NCI-H2227 treated with DMSO at 0.1 percent for 48 hours (cell line): ENCODE data around the gene MRPL55.

Experiments used
- DNase-seq: peaks from one replicate; lab custom pipeline; 2025; lab: John Stamatoyannopoulos, UW

MRPL55 gene

GRCh38 chr1:228109073-228109961 is at the start of gene MRPL55:
Gene MRPL55 (minus strand): TSS chr1:228109299. CDS start chr1:228108260, 1,039 bp downstream.
- peak; percentile 93 for DNase-seq

DNA sequence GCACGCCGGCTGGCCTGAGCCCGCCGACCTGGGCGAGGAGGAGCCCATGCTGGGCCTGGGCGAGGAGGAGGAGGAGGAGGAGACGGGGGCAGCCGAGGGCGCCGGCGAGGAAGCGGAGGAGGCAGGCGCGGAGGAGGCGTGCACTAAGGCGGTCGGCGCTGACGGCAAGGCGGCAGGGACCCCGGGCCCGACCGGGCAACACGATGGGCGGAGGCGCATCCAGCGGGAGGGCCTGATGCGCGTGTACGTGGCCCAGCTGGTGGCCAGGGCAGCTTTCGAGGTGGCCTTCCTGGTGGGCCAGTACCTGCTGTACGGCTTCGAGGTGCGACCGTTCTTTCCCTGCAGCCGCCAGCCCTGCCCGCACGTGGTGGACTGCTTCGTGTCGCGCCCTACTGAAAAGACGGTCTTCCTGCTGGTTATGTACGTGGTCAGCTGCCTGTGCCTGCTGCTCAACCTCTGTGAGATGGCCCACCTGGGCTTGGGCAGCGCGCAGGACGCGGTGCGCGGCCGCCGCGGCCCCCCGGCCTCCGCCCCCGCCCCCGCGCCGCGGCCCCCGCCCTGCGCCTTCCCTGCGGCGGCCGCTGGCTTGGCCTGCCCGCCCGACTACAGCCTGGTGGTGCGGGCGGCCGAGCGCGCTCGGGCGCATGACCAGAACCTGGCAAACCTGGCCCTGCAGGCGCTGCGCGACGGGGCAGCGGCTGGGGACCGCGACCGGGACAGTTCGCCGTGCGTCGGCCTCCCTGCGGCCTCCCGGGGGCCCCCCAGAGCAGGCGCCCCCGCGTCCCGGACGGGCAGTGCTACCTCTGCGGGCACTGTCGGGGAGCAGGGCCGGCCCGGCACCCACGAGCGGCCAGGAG is 49.3 kb upstream of the MRPL55 start:
- DNase-seq, result no peak

DNA sequence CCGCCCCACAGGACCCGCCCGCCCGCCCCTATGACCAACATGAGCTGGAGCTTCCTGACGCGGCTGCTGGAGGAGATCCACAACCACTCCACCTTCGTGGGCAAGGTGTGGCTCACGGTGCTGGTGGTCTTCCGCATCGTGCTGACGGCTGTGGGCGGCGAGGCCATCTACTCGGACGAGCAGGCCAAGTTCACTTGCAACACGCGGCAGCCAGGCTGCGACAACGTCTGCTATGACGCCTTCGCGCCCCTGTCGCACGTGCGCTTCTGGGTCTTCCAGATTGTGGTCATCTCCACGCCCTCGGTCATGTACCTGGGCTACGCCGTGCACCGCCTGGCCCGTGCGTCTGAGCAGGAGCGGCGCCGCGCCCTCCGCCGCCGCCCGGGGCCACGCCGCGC is 48.6 kb upstream of the MRPL55 start:
- no peak for DNase-seq

GRCh38 chr1:228156941-228157728 is 48.0 kb upstream of the MRPL55 start:
- DNase-seq, result no peak

DNA sequence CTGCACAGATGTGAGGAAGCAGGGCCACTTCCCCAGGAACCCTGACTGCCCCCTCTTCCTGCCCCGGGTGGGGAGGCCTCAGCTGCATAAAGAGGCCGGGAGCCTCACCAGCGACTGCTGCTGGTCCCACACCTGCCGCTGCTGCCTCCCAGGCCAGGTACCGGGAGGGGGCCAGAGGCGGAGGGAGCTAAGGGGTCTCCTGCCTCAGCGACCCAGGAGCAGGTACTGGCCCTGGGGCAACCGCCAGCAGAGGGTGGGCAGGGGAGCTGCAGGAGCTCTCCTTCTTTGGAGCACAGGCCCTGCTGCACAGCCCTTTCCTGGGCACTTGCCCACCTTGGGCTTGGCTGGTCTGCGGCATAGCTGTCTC is 47.4 kb upstream of the MRPL55 start:
- no peak for DNase-seq

GRCh38 chr1:228155596-228156514 is 46.8 kb upstream of the MRPL55 start:
- DNase-seq, result no peak

DNA sequence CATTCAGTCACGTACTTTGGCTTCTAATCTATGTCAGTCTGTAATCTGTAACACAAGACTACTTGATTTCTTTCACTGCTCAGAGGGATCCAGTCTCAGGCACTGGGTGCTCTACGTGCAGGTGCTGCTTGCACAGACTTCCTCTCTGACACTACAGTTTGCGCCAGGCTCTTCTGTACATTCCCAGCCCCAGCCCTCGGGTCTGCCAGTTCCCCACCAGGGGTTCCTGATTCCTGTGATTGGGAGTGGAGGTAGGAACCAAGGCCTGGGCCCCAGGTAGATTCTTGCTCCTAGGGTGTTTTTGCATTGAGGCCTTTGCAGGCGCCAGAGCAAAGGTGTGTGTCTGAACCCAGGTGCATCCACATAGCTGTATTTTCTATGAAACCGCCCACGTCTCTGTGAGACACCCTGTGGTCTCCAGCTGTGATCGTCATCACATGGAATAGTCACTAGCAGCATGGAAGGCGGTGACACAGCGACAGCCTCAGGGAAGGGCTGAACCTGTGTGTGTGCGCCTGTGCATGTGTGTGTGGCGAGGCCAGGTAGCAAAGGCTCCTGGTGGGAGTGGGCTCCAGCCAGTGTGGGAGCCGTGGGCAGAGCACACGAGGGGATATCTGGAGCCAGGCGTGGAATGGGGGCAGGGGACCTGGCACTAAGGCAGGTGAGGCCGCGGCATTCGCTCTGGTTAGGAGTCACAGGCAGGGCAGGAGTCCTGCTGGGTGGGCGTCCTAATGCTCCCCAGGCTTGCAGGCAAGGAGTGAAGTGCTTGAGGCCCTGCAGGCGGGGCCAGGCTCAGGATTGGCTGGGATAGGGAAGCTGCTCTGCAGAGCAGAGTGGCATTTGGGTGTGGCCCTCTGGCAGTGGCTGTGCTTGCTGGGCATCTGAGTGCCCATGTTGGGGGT is 45.8 kb upstream of the MRPL55 start:
- DNase-seq, result peak; percentile 12

DNA sequence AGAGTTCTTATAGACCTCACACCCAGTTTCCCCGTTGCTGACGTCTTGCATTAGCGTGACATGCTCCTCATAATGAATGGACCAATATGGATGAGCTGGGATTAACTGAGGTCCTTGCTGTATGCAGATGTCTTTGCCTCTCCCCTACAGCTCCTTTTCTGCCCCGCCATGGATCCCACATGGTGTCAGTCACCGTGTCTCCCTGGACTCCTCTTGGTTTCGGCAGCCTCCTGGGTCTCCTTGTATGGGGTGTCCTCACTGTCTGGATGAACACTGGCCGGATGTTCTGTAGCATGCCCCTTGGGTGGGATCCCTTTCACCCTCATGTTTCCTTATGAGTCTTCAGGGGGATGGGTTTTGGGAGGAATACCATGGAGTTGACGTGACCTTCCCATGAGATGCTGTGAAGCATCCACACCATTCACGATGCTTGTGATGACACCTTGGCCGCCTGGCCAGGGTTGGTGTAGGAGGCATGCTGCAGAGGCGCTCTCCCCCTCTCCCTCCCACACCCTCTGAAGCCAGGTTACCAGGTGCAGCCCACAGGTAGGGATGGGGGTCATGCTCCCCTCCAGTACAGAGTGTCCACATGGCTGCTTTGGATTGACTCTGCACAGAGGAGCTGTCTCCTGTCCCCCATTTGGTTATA is 45.0 kb upstream of the MRPL55 start:
- no peak for DNase-seq

DNA sequence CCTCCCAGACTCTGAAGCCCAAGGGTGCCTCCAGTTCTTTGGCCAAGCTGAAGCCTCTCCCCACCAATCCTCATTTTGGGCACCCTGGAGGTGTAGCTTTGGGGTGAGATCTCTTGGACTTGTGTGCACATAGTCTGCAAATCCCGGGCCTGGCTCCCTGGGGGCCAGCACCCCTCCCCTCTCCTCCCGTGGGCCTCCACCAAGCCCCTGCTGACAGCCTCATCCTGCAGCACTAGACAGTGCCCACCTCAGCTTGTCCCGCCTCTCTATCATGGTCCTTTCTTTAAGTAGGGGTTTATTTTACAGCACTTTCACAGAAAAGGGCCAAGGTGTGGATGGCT is 43.8 kb upstream of the MRPL55 start:
- DNase-seq, result no peak

GRCh38 chr1:228152097-228152917 is 43.2 kb upstream of the MRPL55 start:
- DNase-seq, result no peak

DNA sequence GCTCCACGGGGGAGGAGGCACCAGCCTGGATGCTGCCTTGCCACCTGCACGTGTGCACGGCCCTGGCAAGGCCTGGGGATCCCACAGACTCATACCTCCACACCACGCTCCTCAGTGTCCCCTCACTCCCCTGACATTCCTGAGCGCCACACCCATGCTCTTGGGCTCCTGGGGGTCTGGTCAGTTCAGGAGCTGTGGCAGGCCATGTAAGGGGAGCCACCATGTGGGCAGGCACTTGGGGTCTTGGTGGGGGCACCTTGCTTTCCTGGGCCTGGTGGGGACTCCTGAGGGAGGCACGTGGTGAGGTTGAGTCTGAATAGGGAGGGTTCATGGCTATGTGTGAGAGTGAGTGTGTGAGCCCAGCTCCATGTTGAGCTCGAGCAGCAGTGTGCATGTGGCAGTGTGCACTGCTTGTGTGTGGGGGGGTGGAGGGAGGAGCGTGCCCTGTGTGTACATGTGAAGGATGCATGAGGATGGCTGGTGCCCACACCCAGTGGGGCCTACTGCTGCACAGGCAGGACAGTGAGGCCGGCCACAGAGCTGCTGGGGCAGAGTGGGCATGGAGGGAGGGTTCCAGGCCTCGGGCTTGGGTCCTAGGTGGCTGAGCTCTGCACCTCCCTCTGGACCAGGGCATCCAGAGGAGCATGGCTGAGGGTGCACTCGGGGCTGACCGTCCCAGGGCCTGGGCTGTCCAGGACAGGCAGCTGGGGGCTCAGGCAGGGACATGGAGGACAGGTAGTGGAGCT is 42.3 kb upstream of the MRPL55 start:
- no peak for DNase-seq

GRCh38 chr1:228150461-228151179 is 41.5 kb upstream of the MRPL55 start:
- DNase-seq, result no peak

GRCh38 chr1:228150120-228150460 is 41.0 kb upstream of the MRPL55 start:
- no peak for DNase-seq

DNA sequence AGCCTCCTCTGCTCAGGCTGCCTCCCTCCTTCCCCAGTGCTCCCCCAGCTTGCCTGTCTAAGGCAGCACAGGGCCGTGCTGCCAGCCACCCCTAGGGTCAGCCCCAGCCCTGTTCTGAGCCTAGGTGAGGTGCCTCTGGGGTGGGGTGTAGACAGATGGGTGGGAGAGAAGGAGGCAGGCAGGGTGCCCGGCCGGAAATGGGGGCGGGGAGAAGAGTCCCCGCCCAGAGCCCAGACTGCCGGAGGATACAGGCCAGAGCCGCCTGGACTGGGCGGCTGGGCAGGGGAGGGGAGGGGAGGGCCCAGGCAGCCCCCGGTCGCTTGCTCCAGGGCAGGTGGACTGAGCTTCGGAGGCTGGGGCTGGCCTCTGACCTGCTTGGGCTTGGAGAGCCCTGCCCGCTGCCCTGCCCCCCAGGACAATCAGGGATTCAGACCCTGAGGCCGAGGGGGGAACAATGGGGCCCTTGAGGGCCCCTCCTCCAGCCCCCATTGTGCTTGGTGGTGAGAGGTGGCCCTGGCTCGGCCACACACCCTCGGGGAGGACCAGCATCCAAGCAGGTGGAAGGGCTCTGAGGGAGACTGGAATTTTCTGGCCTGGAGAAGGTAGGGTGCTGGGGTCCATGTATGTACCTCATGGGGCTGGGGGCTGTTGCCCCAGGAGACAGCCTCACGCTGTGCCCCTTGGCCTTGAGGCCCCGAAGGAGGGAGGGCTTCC is 40.5 kb upstream of the MRPL55 start, which contains the start of gene GJC2:
Gene GJC2, plus strand, starts transcription at position 525 of the 714 bp plus-strand sequence. CDS start 7,829 bp downstream, outside the sequence.
- DNase-seq, result no peak

- DNase-seq, result no peak
Observed at GRCh38 chr1:228148935-228149405, 39.9 kb upstream of the MRPL55 start.

DNA sequence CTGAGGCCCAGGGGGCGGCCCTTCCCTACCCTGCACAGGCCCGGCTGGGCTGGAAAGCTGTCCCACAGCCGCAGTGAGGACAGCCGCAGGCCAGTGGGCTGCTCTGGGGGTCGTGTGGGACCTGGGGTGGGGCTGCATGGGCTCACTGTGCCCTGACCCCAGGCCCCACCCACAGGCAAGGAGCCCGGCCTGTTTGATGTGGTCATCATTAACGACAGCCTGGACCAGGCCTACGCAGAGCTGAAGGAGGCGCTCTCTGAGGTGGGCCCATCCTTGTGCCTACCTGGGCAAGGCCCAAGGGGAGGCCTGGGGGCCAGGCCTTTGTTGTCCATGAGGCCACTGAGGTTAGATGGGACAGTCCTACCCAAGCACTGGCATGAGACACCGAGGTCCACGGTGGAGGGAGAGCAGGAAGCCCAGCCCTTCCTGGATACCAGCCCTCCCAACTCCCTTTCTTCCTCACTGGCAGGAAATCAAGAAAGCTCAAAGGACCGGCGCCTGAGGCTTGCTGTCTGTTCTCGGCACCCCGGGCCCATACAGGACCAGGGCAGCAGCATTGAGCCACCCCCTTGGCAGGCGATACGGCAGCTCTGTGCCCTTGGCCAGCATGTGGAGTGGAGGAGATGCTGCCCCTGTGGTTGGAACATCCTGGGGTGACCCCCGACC is 39.2 kb upstream of the MRPL55 start:
- no peak for DNase-seq
